ENCODE measurements around the gene POP4.

The POP4 gene

GRCh38 chr19:29577649-29577963, 28.5 kb upstream of the POP4 start:
- DNase-seq, result no peak

GRCh38 chr19:29578349-29578748, 27.7 kb upstream of the POP4 start:
- no peak for DNase-seq

- DNase-seq, result no peak
Measured at GRCh38 chr19:29579308-29579910, 26.7 kb upstream of the POP4 start.

- DNase-seq, result no peak
Measured at GRCh38 chr19:29581398-29581797, 24.7 kb upstream of the POP4 start.

GRCh38 chr19:29583196-29583999, 22.7 kb upstream of the POP4 start:
- DNase-seq, result no peak

GRCh38 chr19:29586401-29586800, 19.7 kb upstream of the POP4 start:
- no peak for DNase-seq

GRCh38 chr19:29587059-29587458, 19.0 kb upstream of the POP4 start:
- no peak for DNase-seq

- peak; percentile 63 for DNase-seq
Measured at GRCh38 chr19:29587518-29587986, 18.5 kb upstream of the POP4 start.

- DNase-seq, result no peak
Measured at GRCh38 chr19:29588095-29588494, 18.0 kb upstream of the POP4 start.

GRCh38 chr19:29590278-29590677, 15.8 kb upstream of the POP4 start:
- DNase-seq, result no peak

GRCh38 chr19:29591670-29592069, 14.4 kb upstream of the POP4 start:
- DNase-seq, result no peak

GRCh38 chr19:29593869-29594268, 12.2 kb upstream of the POP4 start:
- DNase-seq, result no peak

- DNase-seq, result no peak
Measured at GRCh38 chr19:29596080-29596727, 9.9 kb upstream of the POP4 start.

GRCh38 chr19:29596885-29597525, 9.1 kb upstream of the POP4 start:
- DNase-seq, result no peak

GRCh38 chr19:29598036-29598435, 8.0 kb upstream of the POP4 start:
- no peak for DNase-seq

- no peak for DNase-seq
Measured at GRCh38 chr19:29598496-29598895, 7.6 kb upstream of the POP4 start.

- DNase-seq, result no peak
Measured at GRCh38 chr19:29603308-29603707, 2.8 kb upstream of the POP4 start.

GRCh38 chr19:29606420-29606747, 301 bp downstream of the POP4 start:
- DNase-seq, result no peak

GRCh38 chr19:29609636-29610035, 3.6 kb downstream of the POP4 start:
- no peak for DNase-seq

GRCh38 chr19:29610213-29610573, 4.1 kb downstream of the POP4 start:
- DNase-seq, result no peak

GRCh38 chr19:29610574-29611271, 4.6 kb downstream of the POP4 start:
- DNase-seq, result peak; percentile 85

GRCh38 chr19:29612121-29612520, 6.0 kb downstream of the POP4 start:
- DNase-seq, result no peak
